Erythroblast (primary cell): ENCODE data around the gene PRG3.

ENCODE experiments used
- GATA1 ChIP-seq: IDR thresholded peaks from 2 replicates; pipeline ENCODE4 v1.6.1; 2011; ENCODE audit warnings: low read depth, mild to moderate bottlenecking, control low read depth, low read length, moderate library complexity
- POLR2A ChIP-seq: IDR thresholded peaks from 2 replicates; pipeline ENCODE4 v1.6.1; 2011; ENCODE audit warnings: mild to moderate bottlenecking, low read length

- TF ChIP-seq POLR2A (no peak), GATA1 (no peak)
Observed at GRCh38 chr11:57353036-57353435, 27.9 kb downstream of the PRG3 start.
